Measurements from ENCODE around the gene POMC.
"Not testable (repeated sequence)": the region's sequence is repeated elsewhere in the genome, so short reads cannot be mapped to it uniquely, and the experiment has no call there.

Gene POMC

DNA sequence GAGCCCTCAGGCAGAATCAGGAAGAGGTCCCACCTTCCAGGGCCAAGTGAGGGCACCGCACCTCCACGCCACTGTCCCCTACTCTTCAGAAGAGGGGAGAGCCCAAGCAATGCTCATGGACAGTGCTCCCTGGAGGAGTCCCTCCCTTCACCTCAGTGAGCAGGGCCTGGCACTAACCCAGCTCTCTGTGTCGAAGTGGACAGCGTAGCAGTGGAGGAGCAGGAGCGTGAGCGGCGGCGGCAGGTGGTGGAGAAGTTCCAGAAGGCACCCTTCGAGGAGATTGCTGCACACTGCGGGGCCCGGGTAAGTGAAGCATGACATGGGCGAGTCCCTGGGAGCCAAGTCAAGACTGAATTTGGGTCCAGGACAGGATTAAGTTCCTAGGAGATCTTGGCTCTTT lies 16.7 kb downstream of the POMC start:
- TF ChIP-seq ZFX (IDR thresholded peaks at IDR 0.05) (no peak), CTCF (conservative IDR thresholded peaks at IDR 0.05) (no peak)

GRCh38 chr2:25150993-25151392 lies 17.4 kb downstream of the POMC start:
- H3K27ac ChIP-seq, result not testable (repeated sequence)

More for the DNA sequence above, 16.7 kb downstream of the POMC start:
- no peak overlapping the region for H3K27ac ChIP-seq

DNA sequence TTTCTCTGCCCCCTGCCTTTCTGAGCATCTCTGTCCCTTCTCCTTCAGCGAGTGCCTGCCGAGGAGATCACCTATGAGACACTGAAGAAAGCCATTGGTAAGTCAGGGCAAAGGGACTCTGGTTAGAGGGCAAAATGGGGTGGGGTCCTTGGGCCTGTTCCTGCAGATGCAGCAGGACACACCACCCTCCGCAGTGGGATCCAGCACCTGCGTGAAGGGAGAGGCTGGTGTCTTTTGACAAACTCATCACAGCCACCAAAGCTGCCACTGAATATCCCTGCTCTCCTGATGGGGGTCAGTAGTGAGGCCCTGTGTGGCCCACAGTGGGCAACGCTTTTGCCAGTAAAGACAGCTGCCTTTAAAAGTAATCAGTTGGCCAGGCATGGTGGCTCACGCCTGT lies 18.7 kb downstream of the POMC start:
- no peak for TF ChIP-seq ZFX (IDR thresholded peaks at IDR 0.05)
- no peak for TF ChIP-seq CTCF (conservative IDR thresholded peaks at IDR 0.05)
- no peak overlapping the region for H3K27ac ChIP-seq

GRCh38 chr2:25146896-25147295 lies 21.5 kb downstream of the POMC start:
- TF ChIP-seq ZFX (IDR thresholded peaks at IDR 0.05), result no peak
- no peak for TF ChIP-seq CTCF (conservative IDR thresholded peaks at IDR 0.05)
- no peak overlapping the region for H3K27ac ChIP-seq

GRCh38 chr2:25145803-25146202 lies 22.6 kb downstream of the POMC start:
- TF ChIP-seq CTCF (conservative IDR thresholded peaks at IDR 0.05) (no peak), ZFX (IDR thresholded peaks at IDR 0.05) (no peak)
- no peak overlapping the region for H3K27ac ChIP-seq

DNA sequence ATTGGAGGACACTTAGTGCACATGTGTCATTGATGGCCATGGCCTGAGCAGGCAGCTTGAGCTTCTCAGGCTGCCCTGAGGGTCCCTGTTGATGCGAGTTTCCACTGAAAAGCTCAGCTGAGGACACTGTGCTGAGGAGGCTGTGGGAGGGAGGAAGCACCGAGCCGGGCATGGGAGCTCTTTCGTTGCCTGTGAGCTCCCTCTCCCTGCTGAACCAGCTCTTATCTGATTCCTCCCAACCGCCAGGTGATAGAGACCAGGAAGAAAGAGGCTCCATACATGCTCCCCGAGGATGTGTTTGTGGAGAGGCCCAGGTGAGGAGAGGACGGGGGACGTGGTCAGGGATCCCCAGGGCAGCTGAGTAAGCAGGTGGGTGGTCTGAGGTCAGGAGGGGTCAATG lies 27.3 kb downstream of the POMC start:
- TF ChIP-seq CTCF (conservative IDR thresholded peaks at IDR 0.05) (no peak), ZFX (IDR thresholded peaks at IDR 0.05) (no peak)
- H3K27ac ChIP-seq, result no peak overlapping the region

- H3K27ac ChIP-seq, result not testable (repeated sequence)
Measured at GRCh38 chr2:25140535-25140934, 27.8 kb downstream of the POMC start.

GRCh38 chr2:25132693-25133092 lies 35.7 kb downstream of the POMC start:
- no peak overlapping the region for H3K27ac ChIP-seq
- TF ChIP-seq CTCF (conservative IDR thresholded peaks at IDR 0.05) (no peak), ZFX (IDR thresholded peaks at IDR 0.05) (no peak)

- no peak overlapping the region for H3K27ac ChIP-seq
- no peak for TF ChIP-seq CTCF (conservative IDR thresholded peaks at IDR 0.05)
- TF ChIP-seq ZFX (IDR thresholded peaks at IDR 0.05), result no peak
Measured at GRCh38 chr2:25132299-25132635, 36.1 kb downstream of the POMC start.

Measured in C4-2B (cell line).